Thyroid gland (tissue), 4 donors: ENCODE data around the gene LEFTY2. TPM values are rescaled to one million over a fixed set of nuclear protein-coding genes. Genes with fewer than 3 reads are reported as not detected.

Experiments used
- DNase-seq, 2 donors: peaks; one replicate each; pipeline ENCODE4 v3.0.0-alpha.2; 2019
- H3K27ac ChIP-seq, 3 donors: fragments of 200-600 bp; sonication (generic); 1 replicate in 2 of 3; 2 replicates in 1 of 3; pipeline ENCODE4 v1.5.1; 2016 to 2019; ENCODE audit warnings: mild to moderate bottlenecking in 1 of 3, moderate library complexity in 1 of 3
- H3K27me3 ChIP-seq: fragments of 200-600 bp; sonication (generic); one replicate; pipeline ENCODE4 v1.5.1; 2019
- H3K36me3 ChIP-seq, 2 donors: fragments of 200-600 bp; sonication (generic); one replicate each; pipeline ENCODE4 v1.5.1; 2016 to 2019
- H3K4me1 ChIP-seq, 2 donors: fragments of 200-600 bp; sonication (generic); one replicate each; pipeline ENCODE4 v1.5.1; 2017 to 2019
- H3K4me3 ChIP-seq, 3 donors: fragments of 200-600 bp; sonication (generic); replicated peaks in 1 of 3; 1 replicate in 2 of 3; 2 replicates in 1 of 3; pipeline ENCODE4 v1.5.1; 2016; ENCODE audit warnings: mild to moderate bottlenecking in 1 of 3
- H3K9me3 ChIP-seq: fragments of 200-600 bp; sonication (generic); one replicate; pipeline ENCODE4 v1.5.1; 2017
- CTCF ChIP-seq, 6 experiments: fragments of 200-600 bp in 3 of 6; fragments of 450-650 bp in 3 of 6; sonication (generic) in 3 of 6; IDR thresholded peaks; one replicate each; pipeline ENCODE4 v1.5.1; 2016 to 2019; ENCODE audit warnings: antibody characterized with exemption in 6 of 6, mild to moderate bottlenecking in 2 of 6, inconsistent platforms in 1 of 6, moderate library complexity in 1 of 6
- POLR2A ChIP-seq, 2 donors: fragments of 450-650 bp; IDR thresholded peaks; one replicate each; pipeline ENCODE4 v1.6.1; 2017; ENCODE audit warnings: antibody characterized with exemption in 2 of 2, mild to moderate bottlenecking in 2 of 2, moderate library complexity in 1 of 2
- WGBS, 2 donors: methylation state at CpG; one replicate each; pipeline ENCODE4 v1.1.5; 2017; 5-methylcytosine and 5-hydroxymethylcytosine counted together
- intact Hi-C: fragments of 100-400 bp; cut with DNase I; formaldehyde crosslinking; loops from one replicate; pipeline ENCODE4 v1.15.1; 2023
- total RNA-seq, 4 donors: library from RNA; depleted of rRNA; stranded (reverse); fragments of >200 nt; gene quantifications; one replicate each; pipeline ENCODE4 v1.2.3, GENCODE V29; 2016

LEFTY2 gene
- total RNA-seq = under 1 TPM in 2 of 4 donors, not detected in 2; 0.11 to 0.29 TPM

- Histone ChIP-seq H3K27me3 (no peaks in the 10 kb centered on the region), H3K9me3 (no peaks in the 10 kb centered on the region), H3K4me1 (peaks cover 0 to 11% of the 10 kb centered on the region in 2 donors), H3K4me3 (no peak within 1 kb of the TSS), H3K36me3 (no peaks in the 10 kb centered on the region), H3K27ac (no peak within 1 kb of the TSS)
- intact Hi-C loops = no loop called here
- TF ChIP-seq POLR2A (IDR thresholded peaks at IDR 0.05) (no peak), CTCF (IDR thresholded peaks at IDR 0.05) (no peak)
- WGBS, 2 donors = 70 to 76% methylated on average over 6 of the region's 6 CpGs
- DNase-seq = no peak
Measured at GRCh38 chr1:225941187-225941941, at the start of gene LEFTY2. LEFTY2 (minus strand) TSS chr1:225941220; CDS start chr1:225941140, 80 bp downstream.

- peaks cover 13 to 18% of the 10 kb centered on the region in 2 donors for H3K4me1 ChIP-seq
- H3K9me3 ChIP-seq = no peaks in the 10 kb centered on the region
- DNase-seq = no peak
- no peak overlapping the region for H3K4me3 ChIP-seq
- WGBS, 2 donors = 88 to 89% methylated on average over 7 of the region's 7 CpGs
- TF ChIP-seq CTCF (IDR thresholded peaks at IDR 0.05) (peak; percentile 29 to 74 (median 51)), POLR2A (IDR thresholded peaks at IDR 0.05) (no peak)
- peaks cover 35 to 52% of the 10 kb centered on the region in 2 donors for H3K36me3 ChIP-seq
- no peaks in the 10 kb centered on the region for H3K27me3 ChIP-seq
- H3K27ac ChIP-seq = peak overlapping the region in 2 of 3 donors; percentile 62 to 66
- intact Hi-C loops = no loop called here
Measured at GRCh38 chr1:225987491-225988316, 46.7 kb upstream of the LEFTY2 start.

GRCh38 chr1:225981714-225982113 is 40.7 kb upstream of the LEFTY2 start:
- Histone ChIP-seq H3K4me3 (no peak overlapping the region), H3K27ac (no peak overlapping the region), H3K27me3 (no peaks in the 10 kb centered on the region), H3K9me3 (no peaks in the 10 kb centered on the region), H3K36me3 (peaks cover 19 to 34% of the 10 kb centered on the region in 2 donors), H3K4me1 (peaks cover 10 to 13% of the 10 kb centered on the region in 2 donors)
- no peak for TF ChIP-seq POLR2A (IDR thresholded peaks at IDR 0.05)
- no peak for DNase-seq
- intact Hi-C loops = no loop called here
- 96% methylated on average over 3 of the region's 3 CpGs for WGBS, 2 donors

GRCh38 chr1:225980005-225980836 is 39.2 kb upstream of the LEFTY2 start:
- Histone ChIP-seq H3K4me1 (no peaks in the 10 kb centered on the region), H3K27me3 (no peaks in the 10 kb centered on the region), H3K27ac (no peak overlapping the region), H3K36me3 (peaks cover 18 to 28% of the 10 kb centered on the region in 2 donors), H3K9me3 (no peaks in the 10 kb centered on the region), H3K4me3 (no peak overlapping the region)
- DNase-seq = no peak
- WGBS, 2 donors = 91 to 92% methylated on average over 5 of the region's 5 CpGs
- TF ChIP-seq CTCF (IDR thresholded peaks at IDR 0.05) (no peak), POLR2A (IDR thresholded peaks at IDR 0.05) (no peak)
- intact Hi-C loops = no loop called here

GRCh38 chr1:225979421-225979820 is 38.4 kb upstream of the LEFTY2 start:
- peaks cover 12 to 20% of the 10 kb centered on the region in 2 donors for H3K36me3 ChIP-seq
- no peak for DNase-seq
- intact Hi-C loops = no loop called here
- no peak overlapping the region for H3K4me3 ChIP-seq
- TF ChIP-seq CTCF (IDR thresholded peaks at IDR 0.05) (no peak), POLR2A (IDR thresholded peaks at IDR 0.05) (no peak)
- H3K27me3 ChIP-seq = no peaks in the 10 kb centered on the region
- H3K9me3 ChIP-seq = no peaks in the 10 kb centered on the region
- no peaks in the 10 kb centered on the region for H3K4me1 ChIP-seq
- 91 to 97% methylated on average over 1 of the region's 1 CpG for WGBS, 2 donors
- H3K27ac ChIP-seq = no peak overlapping the region
